ENCODE data around the gene SKOR1.

GRCh38 chr15:67862750-67863441 is 37.6 kb downstream of the SKOR1 start:
- TF ChIP-seq POLR2A (IDR thresholded peaks at IDR 0.05) (no peak), CTCF (IDR thresholded peaks at IDR 0.05) (no peak)
